AG10803 (cell line): ENCODE results near the gene TRANK1.
"Not testable (repeated sequence)": the region's sequence is repeated elsewhere in the genome, so short reads cannot be mapped to it uniquely, and the experiment has no call there.

ENCODE experiments used
- DNase-seq: peaks from one replicate; pipeline ENCODE4 v3.0.0; 2010; ENCODE audit warnings: low read depth
- H3K4me3 ChIP-seq: 2 replicates; pipeline ENCODE4 v1.5.1; 2011; ENCODE audit warnings: mild to moderate bottlenecking, low read length, control low read depth
- TF ChIP-seq, protein P1 (sequence below): conservative IDR thresholded peaks from 2 replicates; pipeline ENCODE4 v1.5.1; 2011; ENCODE audit warnings: mild to moderate bottlenecking, low read length, control low read depth, inconsistent platforms

The TRANK1 gene

DNA sequence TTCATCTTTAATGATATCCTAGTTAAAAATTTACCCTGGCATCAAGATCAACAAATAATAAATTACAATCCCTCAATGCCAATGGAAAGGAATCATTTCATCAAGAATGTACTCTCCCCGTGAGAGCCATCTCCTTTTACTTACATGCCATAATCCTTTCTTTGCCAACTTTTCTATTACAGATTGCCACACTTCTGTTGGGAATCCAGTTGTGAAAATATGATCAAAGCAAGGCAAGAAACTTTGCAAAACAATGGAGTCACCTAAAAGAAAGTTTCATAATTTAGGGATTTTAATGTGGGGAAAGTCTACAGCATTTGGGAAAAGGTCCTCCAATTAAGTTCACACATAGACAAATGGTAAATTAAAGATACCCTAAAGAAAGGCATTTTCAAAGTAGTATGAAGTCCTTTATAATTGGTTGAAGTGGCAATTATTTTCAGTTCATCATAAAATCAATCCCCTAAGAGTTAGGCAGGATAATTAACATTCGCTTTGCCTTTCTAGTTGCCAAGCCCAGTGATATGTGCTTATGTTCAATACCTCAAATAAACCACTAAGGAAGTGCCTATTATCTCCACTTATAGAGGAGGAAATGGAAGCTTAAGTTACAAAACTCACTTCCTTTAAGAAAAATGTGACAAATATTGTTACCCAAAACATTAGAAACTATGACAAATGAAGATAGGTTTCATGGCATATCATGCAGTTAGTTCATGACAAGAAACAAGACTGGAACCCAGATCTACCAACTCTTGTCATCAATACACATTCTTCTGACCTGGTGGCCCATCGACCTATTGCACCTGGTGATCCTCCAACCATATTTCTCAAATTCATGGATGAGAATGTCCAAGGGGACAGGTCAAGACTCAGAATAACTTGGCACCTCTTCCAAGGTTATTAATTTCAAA is 49.1 kb downstream of the TRANK1 start:
- DNase-seq, result peak; percentile 9
- TF ChIP-seq, protein P1, sequence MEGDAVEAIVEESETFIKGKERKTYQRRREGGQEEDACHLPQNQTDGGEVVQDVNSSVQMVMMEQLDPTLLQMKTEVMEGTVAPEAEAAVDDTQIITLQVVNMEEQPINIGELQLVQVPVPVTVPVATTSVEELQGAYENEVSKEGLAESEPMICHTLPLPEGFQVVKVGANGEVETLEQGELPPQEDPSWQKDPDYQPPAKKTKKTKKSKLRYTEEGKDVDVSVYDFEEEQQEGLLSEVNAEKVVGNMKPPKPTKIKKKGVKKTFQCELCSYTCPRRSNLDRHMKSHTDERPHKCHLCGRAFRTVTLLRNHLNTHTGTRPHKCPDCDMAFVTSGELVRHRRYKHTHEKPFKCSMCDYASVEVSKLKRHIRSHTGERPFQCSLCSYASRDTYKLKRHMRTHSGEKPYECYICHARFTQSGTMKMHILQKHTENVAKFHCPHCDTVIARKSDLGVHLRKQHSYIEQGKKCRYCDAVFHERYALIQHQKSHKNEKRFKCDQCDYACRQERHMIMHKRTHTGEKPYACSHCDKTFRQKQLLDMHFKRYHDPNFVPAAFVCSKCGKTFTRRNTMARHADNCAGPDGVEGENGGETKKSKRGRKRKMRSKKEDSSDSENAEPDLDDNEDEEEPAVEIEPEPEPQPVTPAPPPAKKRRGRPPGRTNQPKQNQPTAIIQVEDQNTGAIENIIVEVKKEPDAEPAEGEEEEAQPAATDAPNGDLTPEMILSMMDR, result no peak
- no peak overlapping the region for H3K4me3 ChIP-seq

DNA sequence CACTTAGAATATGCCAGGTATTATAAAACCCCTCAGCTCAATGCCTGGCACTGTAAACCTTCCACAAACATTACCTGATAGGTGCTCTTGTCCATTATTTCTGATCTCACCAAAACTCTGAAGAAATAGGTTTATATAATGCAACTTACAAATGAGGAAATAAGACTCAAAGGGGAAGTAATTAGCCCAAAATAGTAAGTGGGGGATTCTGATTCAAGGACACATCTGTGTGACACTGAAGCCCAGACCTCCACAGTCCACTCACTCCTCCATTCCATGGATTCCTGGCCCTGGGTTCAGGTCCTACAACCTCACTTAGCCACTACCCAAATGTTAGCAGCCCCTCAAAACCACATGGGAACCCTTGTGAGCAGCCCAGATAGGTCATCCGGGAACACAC is 49.9 kb downstream of the TRANK1 start:
- no peak for DNase-seq
- TF ChIP-seq, protein P1, result no peak
- H3K4me3 ChIP-seq, result no peak overlapping the region

DNA sequence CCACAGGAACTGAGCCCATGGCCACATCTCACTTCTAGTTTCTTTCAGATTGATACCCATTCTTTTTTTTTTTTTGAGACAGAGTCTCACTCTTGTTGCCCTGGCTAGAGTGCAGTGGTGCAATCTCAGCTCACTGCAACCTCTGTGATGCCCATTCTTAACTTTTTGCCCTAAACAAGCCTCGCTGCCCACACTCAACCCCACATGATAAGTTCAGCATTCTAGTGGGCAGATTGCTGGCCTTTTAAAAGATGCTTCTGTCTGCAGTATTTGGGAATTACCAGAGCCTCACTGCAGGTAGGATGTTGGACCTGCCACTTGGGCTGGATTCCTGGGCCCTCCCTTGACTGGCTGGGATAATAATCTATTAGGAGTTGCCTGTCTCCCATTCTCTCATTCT is 51.0 kb downstream of the TRANK1 start:
- no peak overlapping the region for H3K4me3 ChIP-seq
- DNase-seq, result no peak
- TF ChIP-seq, protein P1, result no peak

DNA sequence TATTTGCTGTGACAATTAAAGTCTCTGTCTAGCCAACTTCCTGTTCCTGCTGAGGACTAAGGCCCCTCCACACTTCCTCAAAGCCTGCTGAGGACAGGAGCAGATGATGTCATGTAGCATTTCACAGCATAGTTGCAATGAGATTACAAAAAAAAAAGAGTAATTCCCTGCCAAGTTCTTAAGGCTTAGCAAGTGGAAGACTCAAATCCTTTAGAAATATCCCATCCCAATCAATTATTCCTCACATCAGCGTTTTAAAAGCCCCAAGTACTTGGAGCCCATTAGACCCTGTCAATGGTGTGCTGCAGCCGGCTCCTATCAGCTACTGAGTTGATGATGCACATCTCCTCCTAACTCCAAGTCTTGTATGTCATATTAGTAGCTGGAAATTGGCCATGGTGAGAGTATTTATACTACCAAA is 51.7 kb downstream of the TRANK1 start:
- no peak overlapping the region for H3K4me3 ChIP-seq
- TF ChIP-seq, protein P1, result no peak
- peak; percentile 80 for DNase-seq

DNA sequence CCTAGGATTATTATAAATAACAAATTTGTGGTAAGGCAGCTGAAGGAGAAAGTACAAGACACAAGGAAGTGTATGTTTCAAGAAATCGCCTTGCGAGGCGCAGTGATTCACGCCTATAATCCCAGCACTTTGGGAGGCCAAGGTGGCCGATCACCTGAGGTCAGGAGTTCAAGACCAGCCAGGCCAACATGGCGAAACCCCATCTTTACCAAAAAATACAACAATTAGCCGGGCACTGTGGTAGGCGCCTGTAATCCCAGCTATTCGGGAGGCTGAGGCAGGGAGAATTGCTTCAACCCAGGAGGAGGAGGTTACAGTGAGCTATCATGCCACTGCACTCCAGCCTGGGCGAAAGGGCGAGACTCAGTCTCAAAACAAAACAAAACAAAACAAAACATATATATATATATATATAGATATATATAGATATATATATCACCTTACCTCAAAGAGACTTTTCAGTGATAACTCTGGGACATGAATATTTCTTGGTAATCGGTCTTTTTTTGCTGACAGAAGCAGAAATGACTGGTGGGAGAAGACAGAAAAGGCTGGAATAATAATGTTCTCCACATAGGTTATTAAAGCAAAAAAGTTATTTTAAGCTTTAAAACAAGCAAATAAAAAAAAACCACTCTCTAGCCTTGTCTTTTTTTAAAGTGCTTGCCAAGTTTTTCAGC is 52.3 kb downstream of the TRANK1 start:
- DNase-seq, result no peak
- TF ChIP-seq, protein P1, result no peak
- no peak overlapping the region for H3K4me3 ChIP-seq

DNA sequence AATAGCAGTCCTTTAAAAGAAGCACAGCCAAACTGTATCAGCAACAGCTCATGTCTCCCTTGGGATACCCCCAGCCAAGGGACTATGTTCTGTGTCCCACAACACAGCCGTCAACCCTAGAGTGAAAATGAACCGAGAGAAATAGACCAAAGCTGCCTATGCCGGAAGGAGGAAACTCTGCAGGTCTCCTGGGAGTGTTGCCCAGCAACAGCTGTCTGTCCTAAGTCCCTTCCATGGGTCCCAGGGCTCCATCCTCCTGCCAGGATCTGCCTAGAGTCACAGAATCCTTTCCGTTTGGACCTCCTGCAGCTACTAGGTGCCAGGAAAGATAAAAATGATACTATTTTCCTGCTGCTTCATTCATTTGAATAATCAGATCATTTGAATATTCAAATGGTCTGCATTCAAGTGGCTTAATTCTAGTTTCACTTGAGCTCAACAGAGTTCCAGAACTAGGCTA is 53.1 kb downstream of the TRANK1 start:
- TF ChIP-seq, protein P1, result no peak
- DNase-seq, result no peak
- H3K4me3 ChIP-seq, result no peak overlapping the region

DNA sequence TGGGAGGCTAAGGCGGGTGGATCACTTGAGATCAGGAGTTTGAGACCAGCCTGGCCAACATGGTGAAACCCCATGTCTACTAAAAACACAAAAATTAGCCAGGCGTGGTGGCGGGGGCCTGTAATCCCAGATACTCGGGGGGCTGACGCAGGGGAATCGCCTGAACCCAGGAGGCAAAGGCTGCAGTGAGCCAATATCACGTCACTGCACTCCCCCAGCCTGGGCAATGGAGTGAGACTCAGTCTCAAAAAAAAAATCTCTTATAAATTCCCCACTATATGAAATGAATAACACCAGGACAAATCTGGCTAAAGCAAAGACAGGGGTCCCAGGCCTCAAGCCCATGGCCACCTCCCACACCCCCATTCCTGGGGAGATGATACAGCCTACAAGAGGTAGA is 53.8 kb downstream of the TRANK1 start:
- not testable (repeated sequence) for DNase-seq, H3K4me3 ChIP-seq
